Hindlimb muscle (tissue), 1 donor: ENCODE results near the gene PGA4. TPM values are rescaled to one million over a fixed set of nuclear protein-coding genes. Genes with fewer than 3 reads are reported as not detected.
A peak's percentile ranks its signal among the peaks of the same experiment; 100 is the strongest.
"Not testable (repeated sequence)": the region's sequence is repeated elsewhere in the genome, so short reads cannot be mapped to it uniquely, and the experiment has no call there.

Experiments used
- DNase-seq: peaks from one replicate; pipeline ENCODE4 v3.0.0-alpha.2; 2013
- polyA plus RNA-seq: library from polyadenylated mRNA; unstranded; fragments of 120-200 nt; gene quantifications from one replicate; pipeline ENCODE4 v1.2.1, GENCODE V29; 2013; ENCODE audit not compliant: insufficient read length

PGA4 gene
- 0.44 TPM for polyA plus RNA-seq

GRCh38 chr11:61222047-61222446 lies at the start of gene PGA4:
PGA4 (plus strand) TSS chr11:61222347; CDS start chr11:61222401, 54 bp downstream.
- DNase-seq = not testable (repeated sequence)

GRCh38 chr11:61172356-61172755 lies 49.8 kb upstream of the PGA4 start:
- DNase-seq = no peak

GRCh38 chr11:61172888-61173287 lies 49.3 kb upstream of the PGA4 start:
- DNase-seq = no peak

- DNase-seq = no peak
Observed at GRCh38 chr11:61173456-61173855, 48.7 kb upstream of the PGA4 start.

- DNase-seq = no peak
Observed at GRCh38 chr11:61174273-61174672, 47.9 kb upstream of the PGA4 start.

GRCh38 chr11:61174949-61175348 lies 47.2 kb upstream of the PGA4 start:
- DNase-seq = no peak

GRCh38 chr11:61176446-61176845 lies 45.7 kb upstream of the PGA4 start:
- no peak for DNase-seq

GRCh38 chr11:61180205-61180604 lies 41.9 kb upstream of the PGA4 start:
- DNase-seq = not testable (repeated sequence)

- DNase-seq = no peak
Observed at GRCh38 chr11:61181489-61181888, 40.7 kb upstream of the PGA4 start.

- DNase-seq = no peak
Observed at GRCh38 chr11:61183645-61184044, 38.5 kb upstream of the PGA4 start.

- DNase-seq = no peak
Observed at GRCh38 chr11:61186504-61186903, 35.6 kb upstream of the PGA4 start.

- peak; percentile 77 for DNase-seq
Observed at GRCh38 chr11:61187505-61188130, 34.5 kb upstream of the PGA4 start.

- no peak for DNase-seq
Observed at GRCh38 chr11:61189933-61190332, 32.2 kb upstream of the PGA4 start.

GRCh38 chr11:61193596-61193995 lies 28.6 kb upstream of the PGA4 start:
- DNase-seq = no peak

- no peak for DNase-seq
Observed at GRCh38 chr11:61194169-61194671, 27.9 kb upstream of the PGA4 start.

- DNase-seq = no peak
Observed at GRCh38 chr11:61194981-61195695, 27.0 kb upstream of the PGA4 start.

GRCh38 chr11:61195719-61196118 lies 26.4 kb upstream of the PGA4 start:
- no peak for DNase-seq

- DNase-seq = no peak
Observed at GRCh38 chr11:61198361-61198760, 23.8 kb upstream of the PGA4 start.

GRCh38 chr11:61198948-61199523 lies 23.1 kb upstream of the PGA4 start:
- no peak for DNase-seq

GRCh38 chr11:61201476-61201875 lies 20.7 kb upstream of the PGA4 start:
- DNase-seq = no peak

- not testable (repeated sequence) for DNase-seq
Observed at GRCh38 chr11:61202950-61203746, 19.0 kb upstream of the PGA4 start, which contains the start of gene PGA3. PGA3 (plus strand) TSS chr11:61203515; CDS start chr11:61203565, 50 bp downstream.

GRCh38 chr11:61203873-61204272 lies 18.3 kb upstream of the PGA4 start:
- not testable (repeated sequence) for DNase-seq
